Measurements from ENCODE around the gene THSD4. TPM values are rescaled to one million over a fixed set of nuclear protein-coding genes. Genes with fewer than 3 reads are reported as not detected.
"Not testable (repeated sequence)": the region's sequence is repeated elsewhere in the genome, so short reads cannot be mapped to it uniquely, and the experiment has no call there.

The THSD4 gene
- polyA plus RNA-seq, 1 experiment: 18.8 TPM

- CTCF ChIA-PET: no interaction called here
- no peak overlapping the region for H3K4me3 ChIP-seq (ENCODE audit: low read depth, low read length)
- no peaks in the 10 kb centered on the region for H3K36me3 ChIP-seq (ENCODE audit: control insufficient read depth, insufficient read depth, low read length)
- no peak for TF ChIP-seq CTCF (IDR thresholded peaks at IDR 0.05; ENCODE audit: insufficient read depth, low read depth, low read length)
- POLR2A ChIA-PET: no interaction called here
- no peak for DNase-seq (ENCODE audit: low read depth)
- H3K27me3 ChIP-seq (ENCODE audit: control insufficient read depth, insufficient read depth, low read length): no peaks in the 10 kb centered on the region
Observed at GRCh38 chr15:71212146-71212545, 96.9 kb downstream of the THSD4 start.

- H3K4me3 ChIP-seq (ENCODE audit: low read depth, low read length); POLR2A ChIA-PET; DNase-seq (ENCODE audit: low read depth); H3K36me3 ChIP-seq (ENCODE audit: control insufficient read depth, insufficient read depth, low read length); H3K27me3 ChIP-seq (ENCODE audit: control insufficient read depth, insufficient read depth, low read length): not testable (repeated sequence)
- CTCF ChIA-PET: interaction anchor here (0.9 to 1.5 kb wide), 3 partner anchors 10 to 13 kb away, joined by 3 to 4 read pairs (median 3); no protein-coding TSS in a partner anchor
Observed at GRCh38 chr15:71213943-71214342, 98.7 kb downstream of the THSD4 start.

- no peak for TF ChIP-seq CTCF (IDR thresholded peaks at IDR 0.05; ENCODE audit: insufficient read depth, low read depth, low read length)
- no peak for DNase-seq (ENCODE audit: low read depth)
- ChIA-PET CTCF (interaction anchor here (0.6 to 1.7 kb wide), 2 partner anchors 13 to 70 kb away, joined by 3 to 4 read pairs; no protein-coding TSS in a partner anchor), POLR2A (no interaction called here)
- Histone ChIP-seq H3K36me3 (ENCODE audit: control insufficient read depth, insufficient read depth, low read length) (no peaks in the 10 kb centered on the region), H3K4me3 (ENCODE audit: low read depth, low read length) (no peak overlapping the region), H3K27me3 (ENCODE audit: control insufficient read depth, insufficient read depth, low read length) (no peaks in the 10 kb centered on the region)
Observed at GRCh38 chr15:71215126-71215894, 100.0 kb downstream of the THSD4 start.

GRCh38 chr15:71218272-71218805 lies 103.1 kb downstream of the THSD4 start:
- Histone ChIP-seq H3K36me3 (ENCODE audit: control insufficient read depth, insufficient read depth, low read length) (no peaks in the 10 kb centered on the region), H3K27me3 (ENCODE audit: control insufficient read depth, insufficient read depth, low read length) (no peaks in the 10 kb centered on the region), H3K4me3 (ENCODE audit: low read depth, low read length) (no peak overlapping the region)
- no peak for DNase-seq (ENCODE audit: low read depth)
- POLR2A ChIA-PET: no interaction called here
- no peak for TF ChIP-seq CTCF (IDR thresholded peaks at IDR 0.05; ENCODE audit: insufficient read depth, low read depth, low read length)
- CTCF ChIA-PET: interaction anchor here (2.0 kb wide), 1 partner anchor 24 kb away, joined by 5 read pairs; no protein-coding TSS in a partner anchor

- TF ChIP-seq CTCF (IDR thresholded peaks at IDR 0.05; ENCODE audit: insufficient read depth, low read depth, low read length): no peak
- POLR2A ChIA-PET: no interaction called here
- CTCF ChIA-PET: interaction anchor here (2.0 kb wide), 1 partner anchor 23 kb away, joined by 5 read pairs; no protein-coding TSS in a partner anchor
- Histone ChIP-seq H3K36me3 (ENCODE audit: control insufficient read depth, insufficient read depth, low read length) (no peaks in the 10 kb centered on the region), H3K27me3 (ENCODE audit: control insufficient read depth, insufficient read depth, low read length) (no peaks in the 10 kb centered on the region), H3K4me3 (ENCODE audit: low read depth, low read length) (no peak overlapping the region)
- no peak for DNase-seq (ENCODE audit: low read depth)
Observed at GRCh38 chr15:71219101-71219500, 103.8 kb downstream of the THSD4 start.

All from BJ (cell line).